HG02610 (cell line): ENCODE results near the gene SNX22.
"Not testable (repeated sequence)": the region's sequence is repeated elsewhere in the genome, so short reads cannot be mapped to it uniquely, and the experiment has no call there.

Experiments
- ATAC-seq: cut with Tn5 transposase; IDR thresholded peaks from one replicate; pipeline ENCODE4 v1.9.1; 2021; ENCODE audit warnings: mild to moderate bottlenecking, moderate library complexity; ENCODE audit not compliant: unreplicated experiment

The SNX22 gene

DNA sequence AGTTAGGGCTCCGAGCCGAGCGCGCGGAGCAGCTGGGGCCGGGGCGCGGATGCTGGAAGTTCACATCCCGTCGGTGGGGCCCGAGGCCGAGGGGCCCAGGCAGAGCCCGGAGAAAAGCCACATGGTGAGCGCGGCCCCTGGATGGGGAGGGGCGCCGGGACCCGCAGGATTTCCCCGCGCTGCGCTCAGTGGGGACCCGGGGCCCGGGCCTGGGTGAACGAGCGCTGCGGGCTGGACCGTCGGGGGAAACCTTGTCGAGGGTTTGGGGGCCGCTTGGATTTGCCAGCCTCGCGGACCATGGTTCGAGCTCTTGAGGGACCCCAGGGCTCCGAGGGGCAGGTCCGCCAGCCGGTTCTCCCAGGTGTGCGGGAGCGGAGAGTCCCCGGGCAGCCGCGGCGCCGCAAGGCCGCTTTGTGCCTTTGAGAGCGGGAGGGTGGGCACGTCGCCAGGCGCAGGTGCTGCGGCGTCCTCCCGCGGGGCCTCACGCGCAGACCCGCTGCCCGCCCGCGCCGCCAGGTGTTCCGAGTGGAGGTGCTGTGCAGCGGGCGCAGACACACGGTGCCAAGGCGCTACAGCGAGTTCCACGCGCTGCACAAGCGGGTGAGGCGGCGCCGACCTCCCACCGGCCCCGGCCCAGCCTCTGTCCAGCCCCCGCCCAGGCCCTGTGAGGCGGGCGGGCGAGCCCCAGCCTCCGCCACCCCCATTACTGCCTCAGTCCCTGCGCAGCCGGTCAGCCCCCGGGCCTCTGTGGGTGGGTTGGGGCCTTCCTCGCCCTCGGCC, at the start of gene SNX22:
Gene SNX22 (plus strand): TSS at position 5 of the 780 bp plus-strand sequence. CDS start 45 bp downstream, at position 50.
- peak; percentile 4 for ATAC-seq

DNA sequence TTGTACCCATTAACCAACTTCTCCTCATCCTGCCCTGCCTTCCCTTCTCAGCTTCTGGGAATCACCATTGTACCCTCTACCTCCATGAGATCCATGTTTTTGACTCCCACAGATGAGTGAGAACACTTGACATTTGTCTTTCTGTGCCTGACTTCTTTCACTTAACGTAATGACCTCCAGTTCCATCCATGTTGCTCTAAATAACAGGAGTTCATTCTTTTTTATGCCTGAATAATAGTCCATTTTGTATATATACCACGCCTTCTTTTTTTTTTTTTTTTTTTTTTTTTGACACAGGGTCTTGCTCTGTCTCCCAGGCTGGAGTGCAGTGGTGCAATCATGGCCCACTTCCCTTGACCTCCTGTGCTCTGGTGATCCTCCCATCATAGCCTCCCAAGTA, 49.0 kb upstream of the SNX22 start:
- ATAC-seq = no peak

DNA sequence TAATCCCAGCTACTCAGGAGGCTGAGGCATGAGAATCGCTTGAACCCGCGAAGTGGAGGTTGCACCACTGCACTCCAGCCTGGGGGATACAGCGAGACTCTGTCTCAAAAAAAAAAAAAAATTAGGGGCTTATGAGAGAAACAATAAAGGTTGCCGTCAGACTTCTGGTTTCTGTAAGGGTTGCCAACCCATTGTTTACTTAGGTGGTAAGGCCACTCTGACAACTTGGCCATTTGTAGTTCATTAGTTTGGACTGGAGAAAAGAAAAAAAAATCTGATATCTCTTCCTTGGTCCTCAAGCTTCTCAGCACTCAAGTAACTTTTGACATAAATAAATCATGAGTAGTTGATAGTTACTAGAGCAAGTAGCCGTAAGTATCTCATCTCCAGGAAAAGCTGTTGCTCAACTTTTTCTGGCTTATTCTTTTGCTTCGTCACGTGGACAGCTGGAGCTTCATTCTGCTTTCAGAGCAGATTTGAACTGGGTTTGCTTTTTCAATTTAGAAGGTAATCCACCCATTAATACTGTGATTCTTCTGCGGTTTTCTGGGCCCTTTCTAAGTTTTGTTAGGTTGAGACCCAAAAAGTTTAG, 46.3 kb upstream of the SNX22 start:
- ATAC-seq = no peak

DNA sequence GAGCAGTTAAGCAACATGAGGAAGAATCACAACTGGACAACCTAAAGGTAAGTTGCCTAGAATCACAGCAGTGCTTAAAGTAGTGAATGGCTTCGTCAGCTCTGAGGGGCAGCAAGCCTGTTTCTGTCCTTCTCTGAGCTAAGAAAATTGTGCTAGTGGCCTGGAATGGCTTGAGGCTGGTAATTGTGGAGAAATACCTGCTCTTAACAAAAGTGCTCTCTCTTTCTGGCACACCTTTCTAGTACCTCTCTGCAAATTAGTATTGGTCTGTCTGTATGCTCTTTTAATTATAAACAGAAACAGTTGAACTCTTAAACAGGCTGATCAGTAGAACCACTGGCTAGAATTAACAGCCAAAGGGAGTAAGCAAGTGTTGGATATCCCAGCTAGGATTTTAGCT, 44.2 kb upstream of the SNX22 start:
- ATAC-seq = no peak

DNA sequence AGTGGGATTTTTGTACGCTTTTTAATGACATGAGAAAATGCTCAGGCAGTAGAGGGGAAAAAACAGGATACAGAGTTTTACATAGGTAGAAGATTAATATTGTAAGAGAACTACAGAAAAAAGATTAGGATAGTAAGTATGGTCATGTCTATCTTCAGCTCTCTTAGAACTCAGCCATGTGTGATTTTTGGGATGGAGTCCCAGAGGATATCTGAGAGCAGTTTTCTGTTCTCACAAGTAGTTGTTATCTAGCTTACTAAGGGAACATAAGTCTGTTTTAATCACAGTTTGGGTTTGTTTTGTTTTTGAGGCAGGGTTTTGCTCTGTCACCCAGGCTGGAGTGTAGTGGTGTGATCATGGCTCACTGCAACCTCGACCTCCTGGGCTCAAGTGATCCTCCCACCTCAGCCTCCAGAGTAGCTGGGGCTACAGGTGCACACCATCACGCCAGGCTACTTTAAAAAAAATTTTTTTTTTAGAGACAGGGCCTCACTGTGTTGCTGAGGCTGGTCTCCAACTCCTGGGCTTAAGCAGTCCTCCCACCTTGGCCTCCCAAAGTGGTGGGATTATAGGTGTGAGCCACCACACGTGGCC, 41.3 kb upstream of the SNX22 start:
- ATAC-seq = not testable (repeated sequence)

DNA sequence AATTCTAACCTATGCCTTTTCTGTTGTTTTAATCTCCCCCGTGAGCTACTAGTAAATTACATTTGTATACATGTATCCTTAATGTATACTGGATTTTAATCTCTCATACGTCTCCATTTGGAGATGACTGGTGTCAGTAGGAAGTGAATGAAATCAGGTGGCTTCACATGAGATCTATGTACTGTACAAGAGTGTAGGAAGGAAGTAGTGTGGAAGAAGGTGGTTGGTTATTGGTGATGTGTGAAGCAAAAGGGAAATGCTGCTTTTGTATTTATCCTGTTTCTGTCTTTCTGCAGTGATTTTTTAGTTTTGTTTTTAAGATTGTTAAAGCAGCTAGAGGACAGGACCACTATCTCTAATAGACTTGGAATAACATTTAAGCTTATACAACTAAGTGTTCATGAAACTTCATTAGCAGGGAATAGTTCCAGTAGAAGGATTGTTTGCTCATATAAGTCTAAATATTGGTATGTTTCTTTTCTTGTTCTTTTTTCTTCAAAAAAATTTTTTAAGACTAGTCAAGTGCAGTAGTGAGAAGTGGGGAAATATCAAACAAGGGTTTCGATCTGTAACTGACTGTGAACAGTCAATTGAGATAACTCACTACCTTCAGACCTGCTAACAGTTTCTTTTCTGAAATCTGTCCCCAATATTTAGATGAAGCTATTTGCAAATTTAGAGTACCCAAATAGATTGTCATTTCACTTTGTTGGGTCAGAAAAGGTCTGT, 40.4 kb upstream of the SNX22 start:
- ATAC-seq = peak; percentile 72

DNA sequence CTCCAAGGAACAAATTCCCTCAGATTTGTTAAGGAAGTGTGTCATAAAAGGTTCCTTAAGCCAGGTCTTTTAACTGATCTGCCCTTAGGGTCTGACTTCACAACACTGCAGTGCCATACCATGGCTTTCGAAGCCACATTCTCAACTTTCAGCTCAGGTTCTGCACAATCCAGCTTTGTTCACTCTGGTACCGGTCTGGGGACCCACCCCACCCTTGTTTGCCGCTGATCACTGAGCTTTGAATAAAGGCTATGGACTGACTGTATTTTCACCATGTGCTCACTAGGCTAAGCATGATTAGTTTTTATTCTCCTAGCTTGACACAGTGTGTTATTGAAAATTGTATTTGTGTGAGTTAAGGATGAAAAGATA, 39.9 kb upstream of the SNX22 start:
- ATAC-seq = no peak

DNA sequence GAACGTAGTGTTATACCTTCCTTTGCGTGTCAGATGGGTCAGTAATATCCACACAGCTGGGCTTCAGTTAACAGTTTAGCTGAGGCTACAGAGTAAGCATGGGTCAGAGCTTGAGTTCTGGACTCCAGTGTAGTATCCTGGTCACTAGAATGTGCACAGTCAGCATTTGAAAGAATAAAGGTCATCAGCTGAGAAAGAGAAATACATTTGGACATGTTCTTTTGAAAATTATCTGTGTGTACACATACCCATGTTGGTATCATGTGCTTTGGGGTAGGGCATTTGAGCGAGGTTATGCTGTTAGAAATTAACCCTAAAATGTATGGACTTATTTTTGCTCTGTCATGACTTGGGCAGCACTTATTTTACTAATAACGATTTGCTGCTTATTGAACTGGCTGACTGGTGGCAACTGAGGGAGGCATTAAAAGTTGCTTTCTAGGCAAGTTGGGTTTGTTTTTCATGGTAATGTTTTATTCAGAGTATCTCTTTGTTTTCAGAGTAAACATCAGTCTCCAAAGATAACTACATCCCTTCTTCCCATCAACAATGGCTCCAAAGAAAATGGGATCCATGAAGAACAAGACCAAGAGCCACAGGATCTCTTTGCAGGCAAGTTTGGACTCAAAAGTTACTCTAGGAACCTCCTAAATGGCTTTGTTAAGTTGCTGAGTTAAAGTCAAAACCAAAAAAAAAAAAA, 39.3 kb upstream of the SNX22 start:
- ATAC-seq = no peak

DNA sequence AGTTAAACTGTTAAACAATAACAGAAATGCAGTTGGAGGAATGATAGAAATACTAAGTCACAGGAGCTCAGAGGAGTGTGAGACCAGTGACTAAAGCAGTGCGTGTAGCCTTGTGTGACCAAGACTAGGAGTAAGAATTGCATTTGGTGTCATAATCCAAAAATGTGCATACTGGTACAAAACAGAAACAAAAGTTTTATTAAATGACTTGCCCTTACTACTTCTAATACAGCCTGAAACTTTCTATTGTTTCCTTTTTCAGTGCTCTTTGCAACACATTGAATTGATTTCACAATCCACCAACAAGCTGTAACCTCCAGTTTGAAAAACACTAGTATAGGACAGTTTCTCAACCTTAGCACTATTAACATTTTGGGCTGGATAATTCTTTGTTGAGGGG, 38.6 kb upstream of the SNX22 start:
- ATAC-seq = no peak

DNA sequence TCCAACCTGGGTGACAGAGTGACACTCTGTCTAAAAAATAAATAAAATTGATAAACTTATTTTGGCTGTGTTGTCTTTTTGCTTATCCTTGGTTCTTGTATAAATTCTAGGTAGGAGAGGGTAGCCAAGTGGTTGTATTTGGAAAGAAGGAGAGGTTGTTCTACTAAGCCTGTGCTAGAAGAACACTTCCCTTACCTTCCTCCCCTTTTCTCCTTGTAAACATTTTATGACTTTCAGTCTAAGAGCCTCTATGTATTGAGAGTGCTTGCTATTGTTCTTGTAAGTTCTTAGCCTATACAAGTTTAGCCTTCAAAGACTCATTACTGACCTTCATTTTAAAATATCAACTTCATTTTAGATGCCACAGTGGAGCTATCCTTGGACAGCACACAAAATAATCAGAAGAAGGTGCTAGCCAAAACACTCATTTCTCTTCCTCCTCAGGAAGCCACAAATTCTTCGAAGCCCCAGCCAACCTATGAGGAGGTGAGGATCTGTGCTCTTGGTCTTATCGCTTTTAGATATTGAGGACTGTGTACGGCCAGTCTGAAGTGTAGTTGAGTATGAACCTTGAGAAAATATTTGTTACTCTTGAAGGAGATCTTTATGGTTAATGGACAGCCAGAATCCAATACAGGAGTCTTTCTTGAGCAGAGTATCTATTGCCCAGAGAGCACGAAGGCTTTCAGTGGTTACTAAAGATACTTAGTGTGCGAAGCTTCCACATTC, 33.6 kb upstream of the SNX22 start:
- ATAC-seq = no peak

DNA sequence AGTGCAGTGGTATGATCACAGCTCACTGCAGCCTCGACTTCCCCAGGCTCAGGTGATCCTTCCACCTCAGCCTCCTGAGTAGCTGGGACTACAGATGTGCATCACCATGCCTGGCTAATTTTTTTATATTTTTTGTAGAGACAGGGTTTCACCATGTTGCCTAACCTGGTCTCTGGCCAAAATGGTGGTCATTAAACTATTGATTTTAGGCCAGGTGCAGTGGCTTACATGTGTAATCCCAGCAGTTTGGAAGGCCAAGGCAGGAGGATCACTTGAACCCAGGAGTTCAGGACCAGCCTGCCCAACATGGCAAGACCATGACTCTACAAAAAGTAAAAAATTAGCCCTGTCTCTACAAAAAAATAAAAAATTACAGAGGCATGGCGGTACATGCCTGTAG, 31.2 kb upstream of the SNX22 start:
- not testable (repeated sequence) for ATAC-seq

DNA sequence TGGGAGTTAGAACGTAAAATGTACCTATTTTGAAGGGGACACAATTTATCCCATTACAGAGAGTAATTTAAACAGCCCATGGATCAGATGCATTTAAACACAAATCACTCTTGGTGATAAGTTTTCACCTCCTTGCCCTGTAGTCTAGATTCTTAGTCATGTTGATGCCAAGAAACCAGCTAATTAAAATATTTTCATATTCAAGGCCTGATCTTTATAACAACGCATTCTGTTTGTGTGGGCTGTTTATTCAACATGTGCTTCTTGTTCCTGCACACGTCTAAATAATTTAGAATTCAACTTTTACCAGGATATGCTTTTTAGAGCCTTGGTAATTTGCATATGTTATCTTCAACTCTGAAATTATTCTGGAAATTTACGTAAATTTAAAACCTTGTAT, 29.9 kb upstream of the SNX22 start:
- ATAC-seq = no peak

DNA sequence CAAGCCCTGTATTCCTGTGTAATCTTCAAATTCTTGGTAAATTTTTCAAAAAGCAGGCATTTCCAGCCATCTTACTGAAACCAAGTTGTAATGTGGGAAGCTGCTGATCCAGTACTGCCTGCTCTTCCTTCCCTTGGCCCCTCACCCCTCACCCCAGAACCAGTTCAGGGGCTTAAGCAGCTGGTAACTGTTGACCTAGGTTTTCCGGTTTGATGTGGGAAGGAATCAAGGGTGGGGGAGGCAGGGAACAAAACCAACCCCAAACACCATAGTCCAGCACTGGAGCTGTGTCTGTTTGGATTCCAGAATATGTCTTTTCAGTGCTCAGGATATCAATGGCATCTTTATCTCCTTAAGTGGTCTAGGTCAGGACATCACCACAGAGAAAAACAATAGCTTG, 29.1 kb upstream of the SNX22 start:
- ATAC-seq = no peak

DNA sequence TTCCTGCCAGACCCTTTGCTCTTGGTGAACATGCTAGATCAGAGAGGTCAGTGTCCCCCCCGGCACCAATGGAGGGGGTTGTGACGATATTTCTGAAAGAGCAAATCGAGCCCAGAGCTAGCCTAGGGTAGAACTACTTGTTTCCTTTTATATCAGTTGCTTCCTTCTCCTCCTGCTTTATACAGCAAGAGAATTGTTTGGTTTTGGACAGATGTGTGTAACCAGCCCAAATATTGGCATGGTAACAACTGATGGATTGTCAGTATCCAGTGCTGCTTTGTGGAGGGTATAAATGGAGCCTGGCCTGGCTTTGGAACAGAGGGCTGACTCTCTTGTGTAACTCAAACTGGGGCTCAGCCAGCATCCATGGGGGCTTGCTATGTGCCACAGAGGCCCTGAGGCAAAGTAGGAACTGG, 28.6 kb upstream of the SNX22 start:
- no peak for ATAC-seq

DNA sequence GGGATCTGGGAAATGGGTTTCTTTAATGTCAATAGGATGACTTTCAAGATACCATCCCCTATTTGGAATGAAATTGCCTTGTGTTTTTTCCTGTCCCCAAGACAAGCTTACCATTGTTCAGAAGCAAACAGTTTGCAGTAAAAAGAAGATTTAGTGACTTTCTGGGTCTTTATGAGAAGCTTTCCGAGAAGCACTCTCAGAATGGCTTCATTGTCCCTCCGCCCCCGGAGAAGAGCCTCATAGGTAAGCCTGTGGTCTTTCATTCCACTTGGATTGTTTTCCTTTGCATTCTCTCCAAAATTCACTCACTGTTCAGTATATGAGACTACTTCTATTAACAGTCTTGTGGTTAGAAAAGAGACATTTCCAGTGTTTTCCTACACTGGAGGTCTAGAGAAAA, 25.6 kb upstream of the SNX22 start:
- no peak for ATAC-seq

DNA sequence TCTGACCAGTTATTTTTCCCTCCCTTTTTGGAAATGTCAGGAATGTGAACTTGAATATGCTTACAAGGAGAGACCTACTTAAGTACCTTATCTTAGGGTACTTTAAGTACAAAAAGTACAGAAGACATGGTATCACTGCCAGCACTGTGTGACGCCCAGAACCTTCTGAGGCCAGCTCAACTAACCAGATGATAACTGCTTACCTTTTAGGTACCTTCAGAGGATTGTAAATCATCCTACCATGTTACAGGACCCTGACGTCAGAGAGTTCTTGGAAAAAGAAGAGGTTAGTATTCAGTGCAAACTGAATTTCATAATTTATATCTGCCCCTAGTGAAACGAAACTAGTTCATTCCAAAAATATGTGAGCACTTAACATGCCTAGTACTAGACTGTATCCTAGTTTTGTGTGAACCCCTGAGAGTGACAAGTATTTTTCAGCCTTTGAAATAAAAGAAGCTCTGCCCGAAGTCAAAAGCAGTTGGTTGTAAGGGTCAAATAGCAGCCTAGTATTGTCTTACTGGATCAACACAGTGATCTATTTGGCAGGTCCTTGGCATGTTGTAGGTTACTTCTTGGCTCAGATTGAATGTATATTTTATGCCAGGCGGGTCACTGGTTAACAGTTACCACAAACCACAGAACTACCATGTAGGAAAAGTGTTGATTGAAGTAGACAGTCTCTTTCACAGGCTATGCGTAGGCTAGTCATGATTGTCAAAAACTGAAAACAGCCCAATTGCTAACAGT, 23.8 kb upstream of the SNX22 start:
- no peak for ATAC-seq

DNA sequence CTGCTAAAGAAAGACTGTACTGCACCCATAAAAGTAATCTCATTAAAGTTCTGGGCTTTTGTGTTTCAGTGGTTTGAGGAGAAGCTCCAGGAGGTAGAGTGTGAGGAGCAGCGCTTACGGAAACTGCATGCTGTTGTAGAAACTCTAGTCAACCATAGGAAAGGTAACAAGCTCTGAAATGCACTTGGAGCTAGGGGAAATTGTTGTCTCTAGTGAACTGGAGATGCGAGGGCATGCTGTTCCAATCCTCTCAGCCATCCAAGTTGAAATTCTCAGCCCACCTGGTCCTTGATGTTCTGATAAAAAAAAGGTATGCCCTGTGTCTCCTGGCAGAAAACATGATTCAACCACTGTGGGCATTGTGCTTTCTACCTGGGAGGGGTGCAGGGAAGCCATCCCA, 21.4 kb upstream of the SNX22 start:
- no peak for ATAC-seq

DNA sequence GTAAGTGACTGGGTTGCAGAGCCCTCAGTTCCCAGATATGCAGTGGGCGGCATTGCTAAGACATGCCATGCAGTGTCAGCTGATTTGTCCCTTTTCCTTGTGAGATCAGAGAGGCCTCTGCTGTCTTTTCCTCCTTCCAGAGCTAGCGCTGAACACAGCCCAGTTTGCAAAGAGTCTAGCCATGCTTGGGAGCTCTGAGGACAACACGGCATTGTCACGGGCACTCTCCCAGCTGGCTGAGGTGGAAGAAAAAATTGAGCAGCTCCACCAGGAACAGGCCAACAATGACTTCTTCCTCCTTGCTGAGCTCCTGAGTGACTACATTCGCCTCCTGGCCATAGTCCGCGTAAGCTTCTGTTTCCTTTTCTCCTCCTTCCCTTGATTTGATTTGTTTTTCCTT, 20.0 kb upstream of the SNX22 start:
- no peak for ATAC-seq

DNA sequence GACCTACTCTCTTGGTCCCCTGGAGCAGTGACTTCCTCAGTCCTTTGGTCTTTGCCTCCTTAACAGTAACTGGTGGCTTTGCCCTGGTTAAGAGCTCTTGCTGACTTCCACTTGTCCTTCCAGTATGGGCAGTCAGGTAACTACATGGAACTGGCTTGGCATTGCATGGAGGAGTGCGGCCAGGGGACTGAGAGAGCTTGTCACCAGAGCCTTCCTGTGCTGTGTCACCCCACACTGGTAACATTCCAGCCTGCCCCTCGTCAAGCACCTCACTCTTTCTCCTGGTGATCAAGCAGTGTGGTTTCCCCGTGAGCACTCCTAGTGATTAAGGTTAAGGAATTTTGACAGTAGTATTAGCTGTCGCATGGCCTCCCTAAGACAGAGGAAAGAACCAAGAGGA, 19.3 kb upstream of the SNX22 start:
- ATAC-seq = no peak
